ENCODE data around the gene ENTREP1. TPM values are rescaled to one million over a fixed set of nuclear protein-coding genes. Genes with fewer than 3 reads are reported as not detected.

The ENTREP1 gene
- total and polyA plus RNA-seq, 2 of the 4 experiments (the other 2 are of a cell fraction): not detected

DNA sequence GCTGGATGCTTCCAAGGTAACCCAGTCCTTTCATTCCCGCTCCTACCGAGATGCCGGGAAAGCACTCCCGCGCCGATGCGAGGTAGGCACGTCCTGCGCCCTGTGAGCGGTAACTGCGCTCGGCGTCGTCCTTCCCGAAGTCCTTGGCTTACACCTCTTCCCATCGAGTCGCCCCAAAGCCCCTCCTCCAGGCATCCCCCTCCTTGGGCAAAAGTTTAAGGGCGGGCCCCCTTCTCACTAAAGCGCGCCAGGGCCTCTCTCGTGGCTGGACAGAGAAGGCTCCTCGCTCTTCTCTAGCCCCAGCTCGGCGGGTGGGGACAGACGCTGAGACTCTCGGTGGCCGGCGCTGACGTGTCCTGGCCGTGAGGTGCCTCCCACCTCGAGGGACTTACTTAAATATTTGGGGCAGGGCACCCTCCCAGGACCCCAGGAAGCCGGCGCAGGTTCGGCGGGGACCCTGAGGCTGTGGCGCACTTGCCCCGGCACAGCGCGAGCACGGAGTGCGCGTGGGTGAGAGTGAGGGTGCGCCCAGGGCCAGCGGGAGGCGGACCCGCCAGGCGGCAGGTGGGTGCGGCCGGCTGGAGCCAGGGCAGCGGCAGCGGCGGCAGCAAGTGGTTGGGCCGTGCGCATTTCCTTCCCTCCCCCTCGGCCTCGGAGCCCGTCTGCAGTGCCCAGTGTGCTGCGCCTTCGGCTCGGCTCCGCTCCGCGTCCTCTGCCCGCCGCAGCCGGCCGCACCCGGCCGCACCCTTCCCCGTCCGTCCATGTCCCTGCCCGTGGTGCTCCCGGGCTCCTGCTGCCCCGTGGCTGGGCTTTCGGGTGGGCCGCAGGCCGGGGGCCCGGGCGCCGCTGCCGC lies at the start of gene ENTREP1 (continued):
- no peak for TF ChIP-seq BHLHE40 (IDR thresholded peaks at IDR 0.05; ENCODE audit: low read depth, low read length)
- TF ChIP-seq RCOR1 (IDR thresholded peaks at IDR 0.05; ENCODE audit: insufficient replicate concordance, low read length): no peak
- no peak for TF ChIP-seq CHD1 (IDR thresholded peaks at IDR 0.05; ENCODE audit: low read depth, low read length)

DNA sequence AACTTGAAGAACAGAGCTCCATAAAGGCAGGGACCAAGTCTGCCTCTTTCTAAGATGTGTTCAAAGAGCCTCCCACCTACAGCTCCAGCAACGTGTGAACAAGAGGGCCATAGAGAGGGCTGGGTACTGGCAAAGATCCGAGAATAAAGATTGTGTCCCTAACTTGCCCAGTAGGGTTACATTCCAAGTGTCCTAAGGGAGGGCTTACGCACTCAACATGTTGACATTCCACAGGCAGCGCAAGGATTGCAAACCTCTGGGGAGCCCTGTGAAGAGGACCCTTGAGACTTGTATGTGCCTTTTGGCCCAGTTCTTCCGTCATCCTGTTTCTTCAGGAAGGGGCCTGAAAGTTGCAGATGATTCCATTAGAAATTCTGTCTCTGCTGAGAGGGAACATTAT lies 48.2 kb upstream of the ENTREP1 start:
- no peak overlapping the region for H2AK5ac ChIP-seq (ENCODE audit: low read depth, low read length)
- no peak for DNase-seq
- H2AK9ac ChIP-seq (replicated peaks; ENCODE audit: low read depth, low read length, poor library complexity): no peak overlapping the region
- no peak for ATAC-seq (ENCODE audit: low read depth)
- ChIA-PET POLR2A (ENCODE audit: unreplicated experiment) (no interaction called here), CTCF (no interaction called here)
- no peak overlapping the region for H2AFZ ChIP-seq (replicated peaks; ENCODE audit: low read length, poor library complexity)
- TF ChIP-seq MAZ (IDR thresholded peaks at IDR 0.05; ENCODE audit: borderline replicate concordance, low read depth, low read length): no peak
- TF ChIP-seq BHLHE40 (IDR thresholded peaks at IDR 0.05; ENCODE audit: low read depth, low read length): no peak
- TF ChIP-seq NFE2L2 (IDR thresholded peaks at IDR 0.05; ENCODE audit: low read depth, low read length): no peak
- H3K27me3 ChIP-seq (ENCODE audit: control insufficient read depth, insufficient read depth, low read length): no peaks in the 10 kb centered on the region
- no peaks in the 10 kb centered on the region for H3K79me1 ChIP-seq (ENCODE audit: low read depth in 1 of 2, low read length in 2 of 2)
- H4K5ac ChIP-seq (ENCODE audit: low read depth, low read length): no peak overlapping the region
- dilution Hi-C loops (cut with HindIII; ENCODE audit: low sequenced_read_pairs, unreplicated experiment): no loop called here
- WGBS, 2 experiments (ENCODE audit: extremely low coverage in 2 of 2, insufficient read length in 1 of 2): 94% methylated on average over 2 of the region's 5 CpGs; no CpG with 5 or more reads in 1 of the 2 experiments
- H3K14ac ChIP-seq (replicated peaks; ENCODE audit: low read depth, low read length): no peak overlapping the region
- H2BK120ac ChIP-seq (ENCODE audit: low read depth, low read length): no peak overlapping the region
- in situ Hi-C loops (cut with MboI; ENCODE audit: low sequenced_read_pairs): no loop called here
- no peak overlapping the region for H3K27ac ChIP-seq (ENCODE audit: insufficient read depth, low read length)
- no TSS peak for BruUV-seq (replicated peaks)
- no peaks in the 10 kb centered on the region for H4K20me1 ChIP-seq (ENCODE audit: insufficient read depth, low read length)
- no peak overlapping the region for H3K23ac ChIP-seq (ENCODE audit: low read depth, low read length)
- H3K9me1 ChIP-seq (ENCODE audit: insufficient read depth, low read length): no peaks in the 10 kb centered on the region; the same call in 1 of the 2 replicates
- intact Hi-C loops (cut with micrococcal nuclease): no loop called here
- no peak overlapping the region for H4K91ac ChIP-seq (ENCODE audit: insufficient read depth, low read depth, low read length)
- H3K4me2 ChIP-seq (ENCODE audit: low read depth, low read length): no peak overlapping the region
- H3K36me3 ChIP-seq (ENCODE audit: control insufficient read depth, insufficient read depth, low read length): no peaks in the 10 kb centered on the region
- no peak overlapping the region for H2BK5ac ChIP-seq (ENCODE audit: low read depth, low read length, poor library complexity, severe bottlenecking)
- H3K18ac ChIP-seq (ENCODE audit: low read depth, low read length): no peak overlapping the region
- H2BK15ac ChIP-seq (ENCODE audit: low read depth, low read length): no peak overlapping the region
- H3K9me3 ChIP-seq (ENCODE audit: control insufficient read depth, insufficient read depth, low read length): no peaks in the 10 kb centered on the region
- H3K56ac ChIP-seq (ENCODE audit: extremely low read depth, insufficient read depth, low read length): no peak overlapping the region
- H3K4ac ChIP-seq (ENCODE audit: low read depth, low read length): no peak overlapping the region
- H3K4me1 ChIP-seq (ENCODE audit: control insufficient read depth, insufficient read depth, low read length): no peaks in the 10 kb centered on the region
- H2BK20ac ChIP-seq (ENCODE audit: low read depth, low read length): no peak overlapping the region
- no peak overlapping the region for H4K8ac ChIP-seq (ENCODE audit: low read depth in 2 of 2, low read length in 2 of 2)
- H3K4me3 ChIP-seq (ENCODE audit: insufficient read depth, low read depth, low read length): no peak overlapping the region
- no peak overlapping the region for H3K9ac ChIP-seq (ENCODE audit: low read depth, low read length)

Data from IMR-90 (cell line).